Uterus (tissue), 4 donors: Measurements from ENCODE around the gene RBM15. TPM values are rescaled to one million over a fixed set of nuclear protein-coding genes. Genes with fewer than 3 reads are reported as not detected.
A peak's percentile ranks its signal among the peaks of the same experiment; 100 is the strongest.

Experiments used
- DNase-seq, 2 donors: peaks; one replicate each; pipeline ENCODE4 v3.0.0-alpha.2; 2019 to 2020
- H3K27ac ChIP-seq, 2 donors: fragments of 200-600 bp; sonication (generic); 1 replicate in 1 of 2; 2 replicates in 1 of 2; pipeline ENCODE4 v1.5.1; 2016 to 2018
- H3K27me3 ChIP-seq, 2 donors: fragments of 200-600 bp; sonication (generic); one replicate each; pipeline ENCODE4 v1.5.1; 2018 to 2019; ENCODE audit warnings: control low read depth in 1 of 2
- H3K36me3 ChIP-seq, 2 donors: fragments of 200-600 bp; sonication (generic); one replicate each; pipeline ENCODE4 v1.5.1; 2019; ENCODE audit warnings: control low read depth in 1 of 2
- H3K4me1 ChIP-seq, 2 donors: fragments of 200-600 bp; sonication (generic); one replicate each; pipeline ENCODE4 v1.5.1; 2018 to 2019; ENCODE audit warnings: control low read depth in 1 of 2
- H3K4me3 ChIP-seq, 2 donors: fragments of 200-600 bp; sonication (generic); 1 replicate in 1 of 2; 2 replicates in 1 of 2; pipeline ENCODE4 v1.5.1; 2018 to 2019; ENCODE audit warnings: mild to moderate bottlenecking in 1 of 2
- H3K9me3 ChIP-seq, 2 donors: fragments of 200-600 bp; sonication (generic); one replicate each; pipeline ENCODE4 v1.5.1; 2019; ENCODE audit warnings: control low read depth in 1 of 2
- POLR2A ChIP-seq, 2 donors: fragments of 450-650 bp; IDR thresholded peaks; one replicate each; pipeline ENCODE4 v1.6.1; 2016; ENCODE audit warnings: antibody characterized with exemption in 2 of 2, mild to moderate bottlenecking in 1 of 2, moderate library complexity in 1 of 2
- intact Hi-C: fragments of 100-400 bp; cut with DNase I; formaldehyde crosslinking; loops from one replicate; pipeline ENCODE4 v1.15.1; 2023; ENCODE audit warnings: low total_unique reads
- total RNA-seq, 4 donors: library from RNA; depleted of rRNA in 3 of 4; stranded (reverse); fragments of >200 nt in 3 of 4; gene quantifications; one replicate each; pipeline versions ENCODE4 v1.1.0 to v1.2.4, GENCODE V29; 2014 to 2023
- TF ChIP-seq, protein P1 (sequence below), 4 experiments: fragments of 200-600 bp in 2 of 4; fragments of 450-650 bp in 2 of 4; sonication (generic) in 2 of 4; IDR thresholded peaks; one replicate each; pipeline ENCODE4 v1.5.1; 2016 to 2019; ENCODE audit warnings: antibody characterized with exemption in 4 of 4, mild to moderate bottlenecking in 2 of 4, moderate library complexity in 1 of 4
- donor health status: DM: yes; HTN: yes; CAD: no.

RBM15 gene, protein sequence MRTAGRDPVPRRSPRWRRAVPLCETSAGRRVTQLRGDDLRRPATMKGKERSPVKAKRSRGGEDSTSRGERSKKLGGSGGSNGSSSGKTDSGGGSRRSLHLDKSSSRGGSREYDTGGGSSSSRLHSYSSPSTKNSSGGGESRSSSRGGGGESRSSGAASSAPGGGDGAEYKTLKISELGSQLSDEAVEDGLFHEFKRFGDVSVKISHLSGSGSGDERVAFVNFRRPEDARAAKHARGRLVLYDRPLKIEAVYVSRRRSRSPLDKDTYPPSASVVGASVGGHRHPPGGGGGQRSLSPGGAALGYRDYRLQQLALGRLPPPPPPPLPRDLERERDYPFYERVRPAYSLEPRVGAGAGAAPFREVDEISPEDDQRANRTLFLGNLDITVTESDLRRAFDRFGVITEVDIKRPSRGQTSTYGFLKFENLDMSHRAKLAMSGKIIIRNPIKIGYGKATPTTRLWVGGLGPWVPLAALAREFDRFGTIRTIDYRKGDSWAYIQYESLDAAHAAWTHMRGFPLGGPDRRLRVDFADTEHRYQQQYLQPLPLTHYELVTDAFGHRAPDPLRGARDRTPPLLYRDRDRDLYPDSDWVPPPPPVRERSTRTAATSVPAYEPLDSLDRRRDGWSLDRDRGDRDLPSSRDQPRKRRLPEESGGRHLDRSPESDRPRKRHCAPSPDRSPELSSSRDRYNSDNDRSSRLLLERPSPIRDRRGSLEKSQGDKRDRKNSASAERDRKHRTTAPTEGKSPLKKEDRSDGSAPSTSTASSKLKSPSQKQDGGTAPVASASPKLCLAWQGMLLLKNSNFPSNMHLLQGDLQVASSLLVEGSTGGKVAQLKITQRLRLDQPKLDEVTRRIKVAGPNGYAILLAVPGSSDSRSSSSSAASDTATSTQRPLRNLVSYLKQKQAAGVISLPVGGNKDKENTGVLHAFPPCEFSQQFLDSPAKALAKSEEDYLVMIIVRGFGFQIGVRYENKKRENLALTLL
- 10 to 100 TPM in 3 of 4 donors, 1 to 10 TPM in 1; 9.2 to 71.1 (median 20.8) TPM for total RNA-seq

DNA sequence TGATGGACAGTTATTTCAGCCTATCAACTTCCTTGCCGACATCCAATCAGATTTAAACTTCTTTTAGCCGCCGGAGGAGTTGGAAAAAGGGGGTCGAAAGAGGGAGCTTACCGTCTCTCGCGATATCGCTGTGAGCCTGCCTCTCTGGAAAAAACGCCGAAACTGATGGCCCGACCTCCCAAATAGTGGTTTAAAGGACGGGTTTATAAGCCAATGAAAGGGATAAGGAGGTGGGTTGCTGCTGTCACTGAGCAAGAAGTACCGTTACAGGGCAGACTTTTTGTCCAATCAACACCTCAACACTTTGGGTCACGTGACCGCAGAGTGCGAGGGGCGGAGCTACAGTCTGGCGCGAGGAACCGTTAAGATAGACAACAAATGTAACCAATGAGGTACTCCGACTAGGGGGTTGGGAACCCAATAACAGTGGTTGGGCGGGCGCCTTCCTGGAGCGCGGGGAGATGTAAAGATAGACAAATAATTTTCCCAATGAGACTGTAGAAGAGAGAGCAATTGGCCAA, at the start of gene RBM15:
Gene RBM15, plus strand, starts transcription at position 492 of the 521 bp plus-strand sequence. Its CDS starts 29 bp downstream, at position 521.
- Histone ChIP-seq H3K27me3 (no peaks in the 10 kb centered on the region), H3K4me1 (peaks cover 7 to 11% of the 10 kb centered on the region in 2 donors), H3K36me3 (no peaks in the 10 kb centered on the region), H3K9me3 (no peaks in the 10 kb centered on the region), H3K27ac (peak within 1 kb of the TSS; percentile 99), H3K4me3 (peak within 1 kb of the TSS; percentile 97 to 100)
- TF ChIP-seq, protein P1, sequence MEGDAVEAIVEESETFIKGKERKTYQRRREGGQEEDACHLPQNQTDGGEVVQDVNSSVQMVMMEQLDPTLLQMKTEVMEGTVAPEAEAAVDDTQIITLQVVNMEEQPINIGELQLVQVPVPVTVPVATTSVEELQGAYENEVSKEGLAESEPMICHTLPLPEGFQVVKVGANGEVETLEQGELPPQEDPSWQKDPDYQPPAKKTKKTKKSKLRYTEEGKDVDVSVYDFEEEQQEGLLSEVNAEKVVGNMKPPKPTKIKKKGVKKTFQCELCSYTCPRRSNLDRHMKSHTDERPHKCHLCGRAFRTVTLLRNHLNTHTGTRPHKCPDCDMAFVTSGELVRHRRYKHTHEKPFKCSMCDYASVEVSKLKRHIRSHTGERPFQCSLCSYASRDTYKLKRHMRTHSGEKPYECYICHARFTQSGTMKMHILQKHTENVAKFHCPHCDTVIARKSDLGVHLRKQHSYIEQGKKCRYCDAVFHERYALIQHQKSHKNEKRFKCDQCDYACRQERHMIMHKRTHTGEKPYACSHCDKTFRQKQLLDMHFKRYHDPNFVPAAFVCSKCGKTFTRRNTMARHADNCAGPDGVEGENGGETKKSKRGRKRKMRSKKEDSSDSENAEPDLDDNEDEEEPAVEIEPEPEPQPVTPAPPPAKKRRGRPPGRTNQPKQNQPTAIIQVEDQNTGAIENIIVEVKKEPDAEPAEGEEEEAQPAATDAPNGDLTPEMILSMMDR (IDR thresholded peaks at IDR 0.05): peak in 1 of 4 experiments; percentile 10
- no peak for TF ChIP-seq POLR2A (IDR thresholded peaks at IDR 0.05)
- intact Hi-C loops: no loop called here
- peak; percentile 98 to 99 for DNase-seq

DNA sequence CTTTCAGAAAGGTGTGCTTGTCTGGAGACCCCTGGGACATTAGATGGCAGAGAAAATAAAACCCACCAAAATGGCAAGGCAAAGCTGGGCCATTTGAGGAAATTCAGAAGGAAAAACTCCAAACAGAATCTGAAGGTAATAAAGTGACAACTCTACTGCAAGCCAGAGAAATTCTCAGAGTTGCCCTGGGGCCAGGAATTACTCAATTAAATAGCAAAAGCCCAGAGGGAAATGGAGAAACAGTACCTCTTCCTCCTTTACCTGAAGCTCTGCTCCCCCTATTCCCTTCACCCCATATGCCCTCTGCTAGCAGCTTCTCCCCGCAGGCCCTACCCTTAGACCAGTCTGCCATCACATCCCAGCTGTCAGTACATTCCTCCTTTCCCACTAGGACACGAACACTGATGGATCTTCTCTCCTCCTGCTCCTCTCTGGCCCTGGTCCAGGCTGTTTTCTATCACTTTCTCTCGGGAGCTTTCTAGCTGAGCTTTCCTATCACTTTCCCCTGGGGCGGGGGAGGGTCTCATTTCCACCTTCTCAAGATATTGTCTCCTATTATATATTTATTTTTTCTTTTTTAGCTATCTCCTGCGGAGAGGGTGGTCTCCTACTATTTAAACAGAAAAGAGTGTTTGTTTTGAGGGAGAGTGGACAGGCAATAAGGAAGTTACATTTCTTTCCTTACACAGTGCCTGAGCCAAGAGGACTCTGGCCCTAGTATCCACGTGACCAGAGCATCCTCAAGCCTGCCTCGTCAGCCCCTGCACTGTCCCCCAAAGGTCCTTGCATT, 47.7 kb upstream of the RBM15 start:
- no peaks in the 10 kb centered on the region for H3K27me3 ChIP-seq
- H3K36me3 ChIP-seq: no peaks in the 10 kb centered on the region
- intact Hi-C loops: no loop called here
- no peak for DNase-seq
- H3K9me3 ChIP-seq: no peaks in the 10 kb centered on the region
- no peak overlapping the region for H3K27ac ChIP-seq
- TF ChIP-seq POLR2A (IDR thresholded peaks at IDR 0.05): no peak
- TF ChIP-seq, protein P1 (IDR thresholded peaks at IDR 0.05): no peak
- H3K4me1 ChIP-seq: no peaks in the 10 kb centered on the region
- no peak overlapping the region for H3K4me3 ChIP-seq

DNA sequence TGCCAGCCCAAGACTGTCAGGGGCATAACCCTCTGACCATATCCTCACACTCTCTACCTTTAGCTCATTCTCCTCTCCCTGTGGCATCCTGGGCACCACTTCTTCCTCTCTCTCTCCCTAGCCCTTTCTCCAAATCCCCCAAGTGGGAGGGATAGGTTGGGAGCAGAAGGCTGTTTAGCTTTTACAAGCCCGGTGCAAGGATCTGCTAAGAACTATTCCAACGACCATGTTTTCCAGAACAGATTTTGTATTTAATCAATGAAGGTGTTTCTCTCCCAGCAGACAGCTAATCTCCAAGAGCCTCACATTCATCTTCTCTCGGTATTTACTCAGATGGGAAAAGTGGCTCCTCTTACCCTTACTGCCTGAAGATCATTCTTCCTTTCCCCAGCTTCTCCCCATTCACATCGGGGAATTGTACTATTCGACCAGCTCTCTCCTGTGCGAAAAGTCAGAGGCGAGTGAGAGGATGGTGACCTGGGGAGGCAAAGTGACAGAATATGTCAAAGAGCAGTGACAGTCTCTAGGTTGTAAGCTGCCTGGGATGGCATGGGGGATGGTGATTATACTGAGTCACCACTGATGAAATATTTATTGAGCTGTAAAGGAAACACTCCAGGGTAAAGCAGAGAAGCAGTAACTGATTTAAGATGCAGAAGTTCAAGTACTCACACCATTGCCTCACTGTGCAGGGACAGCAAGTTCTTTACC, 47.0 kb upstream of the RBM15 start:
- Histone ChIP-seq H3K4me3 (no peak overlapping the region), H3K27ac (no peak overlapping the region), H3K36me3 (no peaks in the 10 kb centered on the region), H3K4me1 (no peaks in the 10 kb centered on the region), H3K9me3 (no peaks in the 10 kb centered on the region), H3K27me3 (no peaks in the 10 kb centered on the region)
- intact Hi-C loops: no loop called here
- TF ChIP-seq POLR2A (IDR thresholded peaks at IDR 0.05): no peak
- TF ChIP-seq, protein P1 (IDR thresholded peaks at IDR 0.05): no peak
- no peak for DNase-seq

DNA sequence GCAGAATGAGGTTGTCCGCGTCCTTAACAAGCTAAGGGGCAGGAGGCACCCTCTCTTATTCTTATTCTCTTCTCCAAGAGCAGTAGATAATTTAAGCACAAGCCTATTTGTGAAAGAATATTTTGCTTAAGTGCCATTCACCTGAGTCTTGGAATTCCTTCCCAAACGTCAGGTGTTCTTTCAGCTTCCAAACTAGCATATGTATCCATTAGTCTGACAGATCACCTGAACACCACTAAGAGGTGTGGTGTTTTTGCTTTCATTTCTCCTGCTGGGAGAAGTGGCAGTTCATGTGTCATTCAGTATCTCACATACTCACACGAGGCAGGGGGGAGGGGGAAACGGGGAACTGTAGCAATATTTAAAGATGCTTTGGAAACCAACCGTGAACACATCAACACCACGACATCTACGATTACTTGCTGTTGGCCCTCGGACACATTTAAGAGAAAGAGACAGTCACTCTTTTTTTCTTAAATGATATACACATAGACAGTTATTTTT, 45.5 kb upstream of the RBM15 start:
- H3K4me1 ChIP-seq: no peaks in the 10 kb centered on the region
- H3K27me3 ChIP-seq: no peaks in the 10 kb centered on the region
- H3K27ac ChIP-seq: no peak overlapping the region
- TF ChIP-seq, protein P1 (IDR thresholded peaks at IDR 0.05): no peak
- no peak for TF ChIP-seq POLR2A (IDR thresholded peaks at IDR 0.05)
- no peaks in the 10 kb centered on the region for H3K9me3 ChIP-seq
- intact Hi-C loops: no loop called here
- no peak overlapping the region for H3K4me3 ChIP-seq
- no peak for DNase-seq
- no peaks in the 10 kb centered on the region for H3K36me3 ChIP-seq
